ENCODE data around the gene SIDT2.

The SIDT2 gene

GRCh38 chr11:117187799-117188481, 9.4 kb downstream of the SIDT2 start:
- no peak for DNase-seq (ENCODE audit: extremely low read depth in 1 of 2, low read depth in 1 of 2)

GRCh38 chr11:117188620-117189081, 10.1 kb downstream of the SIDT2 start:
- no peak for DNase-seq (ENCODE audit: extremely low read depth in 1 of 2, low read depth in 1 of 2)

- no peak for DNase-seq (ENCODE audit: extremely low read depth in 1 of 2, low read depth in 1 of 2)
Measured at GRCh38 chr11:117189191-117189940, 10.8 kb downstream of the SIDT2 start.

- DNase-seq (ENCODE audit: extremely low read depth in 1 of 2, low read depth in 1 of 2) = no peak
Measured at GRCh38 chr11:117189941-117190544, 11.5 kb downstream of the SIDT2 start.

GRCh38 chr11:117191680-117192400, 13.3 kb downstream of the SIDT2 start:
- DNase-seq (ENCODE audit: extremely low read depth in 1 of 2, low read depth in 1 of 2) = no peak

- DNase-seq (ENCODE audit: extremely low read depth in 1 of 2, low read depth in 1 of 2) = no peak
Measured at GRCh38 chr11:117192401-117192875, 13.9 kb downstream of the SIDT2 start.

GRCh38 chr11:117193130-117194020, 14.8 kb downstream of the SIDT2 start:
- DNase-seq (ENCODE audit: extremely low read depth in 1 of 2, low read depth in 1 of 2) = no peak

GRCh38 chr11:117194267-117194666, 15.7 kb downstream of the SIDT2 start:
- DNase-seq (ENCODE audit: extremely low read depth in 1 of 2, low read depth in 1 of 2) = no peak

- DNase-seq (ENCODE audit: extremely low read depth in 1 of 2, low read depth in 1 of 2) = no peak
Measured at GRCh38 chr11:117195258-117195657, 16.7 kb downstream of the SIDT2 start.

- DNase-seq (ENCODE audit: extremely low read depth in 1 of 2, low read depth in 1 of 2) = no peak
Measured at GRCh38 chr11:117195761-117196160, 17.2 kb downstream of the SIDT2 start.

GRCh38 chr11:117197006-117197405, 18.5 kb downstream of the SIDT2 start:
- no peak for DNase-seq (ENCODE audit: extremely low read depth in 1 of 2, low read depth in 1 of 2)

GRCh38 chr11:117197516-117198456, 19.2 kb downstream of the SIDT2 start:
- DNase-seq (ENCODE audit: extremely low read depth in 1 of 2, low read depth in 1 of 2) = no peak

GRCh38 chr11:117198613-117199012, 20.1 kb downstream of the SIDT2 start:
- DNase-seq (ENCODE audit: extremely low read depth in 1 of 2, low read depth in 1 of 2) = no peak

GRCh38 chr11:117199053-117199915, 20.7 kb downstream of the SIDT2 start, which contains the start of gene TAGLN:
TAGLN (plus strand) TSS chr11:117199370; CDS start chr11:117203014, 3,644 bp downstream.
- DNase-seq (ENCODE audit: extremely low read depth in 1 of 2, low read depth in 1 of 2) = no peak

GRCh38 chr11:117199916-117200812, 21.6 kb downstream of the SIDT2 start:
- no peak for DNase-seq (ENCODE audit: extremely low read depth in 1 of 2, low read depth in 1 of 2)

GRCh38 chr11:117200813-117201657, 22.5 kb downstream of the SIDT2 start:
- DNase-seq (ENCODE audit: extremely low read depth in 1 of 2, low read depth in 1 of 2) = no peak
